Measurements from ENCODE around the gene PARD3. TPM values are rescaled to one million over a fixed set of nuclear protein-coding genes. Genes with fewer than 3 reads are reported as not detected.

PARD3 gene
- total RNA-seq, 1 experiment from 2014 or later, result 51.8 TPM

DNA sequence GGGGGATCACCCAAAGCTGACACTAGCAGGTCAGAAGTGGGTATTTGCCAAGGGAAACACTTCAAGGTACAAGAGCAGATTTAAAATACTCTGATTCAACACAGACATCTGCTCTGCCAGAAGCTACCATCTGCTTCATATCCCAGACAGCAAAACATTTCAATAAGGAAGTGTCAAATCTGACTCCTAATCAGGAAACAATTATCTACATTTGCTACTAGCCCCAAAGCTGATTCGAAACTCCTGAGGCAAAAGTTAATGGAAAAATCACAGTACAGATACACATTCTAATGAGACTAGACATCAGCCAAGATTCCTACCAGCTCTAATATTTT, 48.9 kb downstream of the PARD3 start (continued):
- TF ChIP-seq, protein P1, sequence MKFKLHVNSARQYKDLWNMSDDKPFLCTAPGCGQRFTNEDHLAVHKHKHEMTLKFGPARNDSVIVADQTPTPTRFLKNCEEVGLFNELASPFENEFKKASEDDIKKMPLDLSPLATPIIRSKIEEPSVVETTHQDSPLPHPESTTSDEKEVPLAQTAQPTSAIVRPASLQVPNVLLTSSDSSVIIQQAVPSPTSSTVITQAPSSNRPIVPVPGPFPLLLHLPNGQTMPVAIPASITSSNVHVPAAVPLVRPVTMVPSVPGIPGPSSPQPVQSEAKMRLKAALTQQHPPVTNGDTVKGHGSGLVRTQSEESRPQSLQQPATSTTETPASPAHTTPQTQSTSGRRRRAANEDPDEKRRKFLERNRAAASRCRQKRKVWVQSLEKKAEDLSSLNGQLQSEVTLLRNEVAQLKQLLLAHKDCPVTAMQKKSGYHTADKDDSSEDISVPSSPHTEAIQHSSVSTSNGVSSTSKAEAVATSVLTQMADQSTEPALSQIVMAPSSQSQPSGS (CRISPR knock-in tag; IDR thresholded peaks at IDR 0.05; ENCODE audit: borderline replicate concordance, low read depth), result no peak
- TF ChIP-seq SOX15 (CRISPR knock-in tag; IDR thresholded peaks at IDR 0.05) (no peak), GRHL2 (CRISPR knock-in tag; IDR thresholded peaks at IDR 0.05; ENCODE audit: insufficient replicate concordance, severe bottlenecking) (no peak), SP1 (CRISPR knock-in tag; conservative IDR thresholded peaks at IDR 0.05) (no peak)
- TF ChIP-seq, protein P2, sequence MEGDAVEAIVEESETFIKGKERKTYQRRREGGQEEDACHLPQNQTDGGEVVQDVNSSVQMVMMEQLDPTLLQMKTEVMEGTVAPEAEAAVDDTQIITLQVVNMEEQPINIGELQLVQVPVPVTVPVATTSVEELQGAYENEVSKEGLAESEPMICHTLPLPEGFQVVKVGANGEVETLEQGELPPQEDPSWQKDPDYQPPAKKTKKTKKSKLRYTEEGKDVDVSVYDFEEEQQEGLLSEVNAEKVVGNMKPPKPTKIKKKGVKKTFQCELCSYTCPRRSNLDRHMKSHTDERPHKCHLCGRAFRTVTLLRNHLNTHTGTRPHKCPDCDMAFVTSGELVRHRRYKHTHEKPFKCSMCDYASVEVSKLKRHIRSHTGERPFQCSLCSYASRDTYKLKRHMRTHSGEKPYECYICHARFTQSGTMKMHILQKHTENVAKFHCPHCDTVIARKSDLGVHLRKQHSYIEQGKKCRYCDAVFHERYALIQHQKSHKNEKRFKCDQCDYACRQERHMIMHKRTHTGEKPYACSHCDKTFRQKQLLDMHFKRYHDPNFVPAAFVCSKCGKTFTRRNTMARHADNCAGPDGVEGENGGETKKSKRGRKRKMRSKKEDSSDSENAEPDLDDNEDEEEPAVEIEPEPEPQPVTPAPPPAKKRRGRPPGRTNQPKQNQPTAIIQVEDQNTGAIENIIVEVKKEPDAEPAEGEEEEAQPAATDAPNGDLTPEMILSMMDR (IDR thresholded peaks at IDR 0.05), result no peak

DNA sequence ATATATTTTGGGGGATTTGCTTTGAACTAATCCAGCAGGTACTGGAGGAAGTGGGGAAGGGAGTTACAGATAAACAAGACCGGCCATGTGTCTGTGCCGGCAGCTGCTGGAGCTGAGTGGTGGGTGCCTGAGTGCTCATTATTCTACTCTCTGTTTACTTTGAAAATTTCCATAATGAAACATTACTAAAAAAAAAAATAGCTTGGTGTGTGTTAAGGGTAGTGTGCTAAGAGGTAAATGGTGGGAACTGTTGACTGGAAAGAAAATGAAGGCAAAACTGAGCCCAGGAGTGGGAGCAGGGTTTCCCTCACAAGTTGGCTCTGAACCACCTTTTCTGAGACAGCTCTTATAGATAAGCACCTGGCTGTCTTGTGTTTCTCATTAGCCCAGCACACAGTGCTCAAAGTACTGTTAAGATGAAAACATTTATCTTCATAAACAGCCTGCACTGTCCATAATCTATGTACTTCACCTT, 50.6 kb downstream of the PARD3 start:
- Mint-ChIP-seq H3K27ac (peak overlapping the region; percentile 88), H3K36me3 (no peaks in the 10 kb centered on the region; the same call in 1 of the 2 replicates), H3K27me3 (ENCODE audit: low read depth) (no peaks in the 10 kb centered on the region), H3K9me3 (no peaks in the 10 kb centered on the region), H3K4me3 (no peak overlapping the region), H3K4me1 (peaks cover 74% of the 10 kb centered on the region)
- no peak for DNase-seq (ENCODE audit: low spot score)
- CTCF ChIA-PET, result interaction anchor here (0.5 to 1.4 kb wide), 5 partner anchors 11 to 221 kb away, joined by 3 to 4 read pairs (median 3); no protein-coding TSS in a partner anchor
- TF ChIP-seq, protein P3, sequence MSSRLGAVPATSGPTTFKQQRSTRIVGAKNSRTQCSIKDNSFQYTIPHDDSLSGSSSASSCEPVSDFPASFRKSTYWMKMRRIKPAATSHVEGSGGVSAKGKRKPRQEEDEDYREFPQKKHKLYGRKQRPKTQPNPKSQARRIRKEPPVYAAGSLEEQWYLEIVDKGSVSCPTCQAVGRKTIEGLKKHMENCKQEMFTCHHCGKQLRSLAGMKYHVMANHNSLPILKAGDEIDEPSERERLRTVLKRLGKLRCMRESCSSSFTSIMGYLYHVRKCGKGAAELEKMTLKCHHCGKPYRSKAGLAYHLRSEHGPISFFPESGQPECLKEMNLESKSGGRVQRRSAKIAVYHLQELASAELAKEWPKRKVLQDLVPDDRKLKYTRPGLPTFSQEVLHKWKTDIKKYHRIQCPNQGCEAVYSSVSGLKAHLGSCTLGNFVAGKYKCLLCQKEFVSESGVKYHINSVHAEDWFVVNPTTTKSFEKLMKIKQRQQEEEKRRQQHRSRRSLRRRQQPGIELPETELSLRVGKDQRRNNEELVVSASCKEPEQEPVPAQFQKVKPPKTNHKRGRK (CRISPR knock-in tag; IDR thresholded peaks at IDR 0.05; ENCODE audit: borderline replicate concordance), result no peak
- no peak for TF ChIP-seq ZNF396 (CRISPR knock-in tag; IDR thresholded peaks at IDR 0.05; ENCODE audit: borderline replicate concordance)
- TF ChIP-seq FOXJ3 (CRISPR knock-in tag; IDR thresholded peaks at IDR 0.05; ENCODE audit: borderline replicate concordance), result no peak
- TF ChIP-seq TP53 (CRISPR knock-in tag; IDR thresholded peaks at IDR 0.05), result no peak
- no peak for TF ChIP-seq OVOL2 (CRISPR knock-in tag; IDR thresholded peaks at IDR 0.05; ENCODE audit: borderline replicate concordance)
- TF ChIP-seq, protein P4, sequence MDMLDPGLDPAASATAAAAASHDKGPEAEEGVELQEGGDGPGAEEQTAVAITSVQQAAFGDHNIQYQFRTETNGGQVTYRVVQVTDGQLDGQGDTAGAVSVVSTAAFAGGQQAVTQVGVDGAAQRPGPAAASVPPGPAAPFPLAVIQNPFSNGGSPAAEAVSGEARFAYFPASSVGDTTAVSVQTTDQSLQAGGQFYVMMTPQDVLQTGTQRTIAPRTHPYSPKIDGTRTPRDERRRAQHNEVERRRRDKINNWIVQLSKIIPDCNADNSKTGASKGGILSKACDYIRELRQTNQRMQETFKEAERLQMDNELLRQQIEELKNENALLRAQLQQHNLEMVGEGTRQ (CRISPR knock-in tag; IDR thresholded peaks at IDR 0.05), result no peak
- TF ChIP-seq, protein P5, sequence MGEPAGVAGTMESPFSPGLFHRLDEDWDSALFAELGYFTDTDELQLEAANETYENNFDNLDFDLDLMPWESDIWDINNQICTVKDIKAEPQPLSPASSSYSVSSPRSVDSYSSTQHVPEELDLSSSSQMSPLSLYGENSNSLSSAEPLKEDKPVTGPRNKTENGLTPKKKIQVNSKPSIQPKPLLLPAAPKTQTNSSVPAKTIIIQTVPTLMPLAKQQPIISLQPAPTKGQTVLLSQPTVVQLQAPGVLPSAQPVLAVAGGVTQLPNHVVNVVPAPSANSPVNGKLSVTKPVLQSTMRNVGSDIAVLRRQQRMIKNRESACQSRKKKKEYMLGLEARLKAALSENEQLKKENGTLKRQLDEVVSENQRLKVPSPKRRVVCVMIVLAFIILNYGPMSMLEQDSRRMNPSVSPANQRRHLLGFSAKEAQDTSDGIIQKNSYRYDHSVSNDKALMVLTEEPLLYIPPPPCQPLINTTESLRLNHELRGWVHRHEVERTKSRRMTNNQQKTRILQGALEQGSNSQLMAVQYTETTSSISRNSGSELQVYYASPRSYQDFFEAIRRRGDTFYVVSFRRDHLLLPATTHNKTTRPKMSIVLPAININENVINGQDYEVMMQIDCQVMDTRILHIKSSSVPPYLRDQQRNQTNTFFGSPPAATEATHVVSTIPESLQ (CRISPR knock-in tag; IDR thresholded peaks at IDR 0.05), result no peak
- TF ChIP-seq, protein P6, sequence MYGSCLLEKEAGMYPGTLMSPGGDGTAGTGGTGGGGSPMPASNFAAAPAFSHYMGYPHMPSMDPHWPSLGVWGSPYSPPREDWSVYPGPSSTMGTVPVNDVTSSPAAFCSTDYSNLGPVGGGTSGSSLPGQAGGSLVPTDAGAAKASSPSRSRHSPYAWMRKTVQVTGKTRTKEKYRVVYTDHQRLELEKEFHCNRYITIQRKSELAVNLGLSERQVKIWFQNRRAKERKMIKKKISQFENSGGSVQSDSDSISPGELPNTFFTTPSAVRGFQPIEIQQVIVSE (CRISPR knock-in tag; IDR thresholded peaks at IDR 0.05; ENCODE audit: borderline replicate concordance), result no peak
- no peak for TF ChIP-seq IRF2 (CRISPR knock-in tag; IDR thresholded peaks at IDR 0.05; ENCODE audit: borderline replicate concordance, low read depth)
- no peak for TF ChIP-seq SMAD3 (CRISPR knock-in tag; IDR thresholded peaks at IDR 0.05; ENCODE audit: borderline replicate concordance)
- TF ChIP-seq, protein P7, sequence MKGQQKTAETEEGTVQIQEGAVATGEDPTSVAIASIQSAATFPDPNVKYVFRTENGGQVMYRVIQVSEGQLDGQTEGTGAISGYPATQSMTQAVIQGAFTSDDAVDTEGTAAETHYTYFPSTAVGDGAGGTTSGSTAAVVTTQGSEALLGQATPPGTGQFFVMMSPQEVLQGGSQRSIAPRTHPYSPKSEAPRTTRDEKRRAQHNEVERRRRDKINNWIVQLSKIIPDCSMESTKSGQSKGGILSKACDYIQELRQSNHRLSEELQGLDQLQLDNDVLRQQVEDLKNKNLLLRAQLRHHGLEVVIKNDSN (CRISPR knock-in tag; IDR thresholded peaks at IDR 0.05), result no peak
- TF ChIP-seq ZBTB21 (CRISPR knock-in tag; IDR thresholded peaks at IDR 0.05; ENCODE audit: borderline replicate concordance), result no peak
- TF ChIP-seq GRHL2 (CRISPR knock-in tag; IDR thresholded peaks at IDR 0.05; ENCODE audit: insufficient replicate concordance, severe bottlenecking), result no peak
- no peak for TF ChIP-seq ETV6 (CRISPR knock-in tag; IDR thresholded peaks at IDR 0.05)
- ATAC-seq, result no peak
- POLR2A ChIA-PET, result interaction anchor here (1.1 kb wide), 1 partner anchor 46 kb away, joined by 3 read pairs; no protein-coding TSS in a partner anchor
